Bone marrow (tissue), 2 donors: ENCODE data around the gene ATP5PD.
"Not testable (repeated sequence)": the region's sequence is repeated elsewhere in the genome, so short reads cannot be mapped to it uniquely, and the experiment has no call there.

Experiments used
- DNase-seq, 2 donors: peaks; one replicate each; lab custom pipeline; 2025; lab: John Stamatoyannopoulos, UW

Gene ATP5PD

DNA sequence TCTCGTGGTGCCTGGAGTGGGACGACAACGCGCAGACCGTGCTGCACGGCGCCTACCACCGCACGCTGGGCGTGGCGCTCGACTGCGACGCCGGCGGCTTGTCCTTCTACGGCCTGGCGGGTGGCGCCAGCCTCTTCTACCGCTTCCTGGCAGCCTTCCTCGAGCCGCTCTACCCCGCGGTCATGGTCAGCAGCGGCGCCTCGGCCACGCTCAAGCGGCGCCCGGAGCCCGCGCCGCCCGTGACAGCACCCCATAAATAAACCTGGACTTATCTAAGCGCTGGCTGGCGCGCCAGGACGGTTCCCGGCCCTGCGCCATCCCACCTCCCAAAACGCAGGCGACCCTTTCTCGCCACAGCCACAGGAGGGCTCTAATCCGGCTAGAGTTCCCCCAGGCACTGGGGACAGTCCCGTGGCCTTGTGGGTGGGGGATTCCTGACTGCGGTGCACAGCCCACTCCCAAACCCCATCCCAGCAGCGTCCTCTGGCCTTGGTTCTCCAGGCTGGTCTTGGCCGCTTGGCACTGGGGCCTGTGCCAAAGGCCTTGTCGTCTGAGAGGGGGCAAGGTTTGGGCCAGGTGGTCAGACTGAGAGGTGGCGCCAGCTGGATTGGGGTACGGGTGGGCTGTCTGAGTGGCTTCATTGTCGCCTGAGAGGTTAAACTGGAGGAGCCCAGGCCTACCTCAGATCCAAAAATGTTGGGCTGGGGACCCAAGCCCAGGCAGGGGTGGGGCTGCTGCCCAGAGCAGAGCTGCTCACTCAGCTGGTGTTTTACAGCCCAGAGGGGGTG lies 30.9 kb upstream of the ATP5PD start:
- peak; percentile 31 to 59 for DNase-seq

DNA sequence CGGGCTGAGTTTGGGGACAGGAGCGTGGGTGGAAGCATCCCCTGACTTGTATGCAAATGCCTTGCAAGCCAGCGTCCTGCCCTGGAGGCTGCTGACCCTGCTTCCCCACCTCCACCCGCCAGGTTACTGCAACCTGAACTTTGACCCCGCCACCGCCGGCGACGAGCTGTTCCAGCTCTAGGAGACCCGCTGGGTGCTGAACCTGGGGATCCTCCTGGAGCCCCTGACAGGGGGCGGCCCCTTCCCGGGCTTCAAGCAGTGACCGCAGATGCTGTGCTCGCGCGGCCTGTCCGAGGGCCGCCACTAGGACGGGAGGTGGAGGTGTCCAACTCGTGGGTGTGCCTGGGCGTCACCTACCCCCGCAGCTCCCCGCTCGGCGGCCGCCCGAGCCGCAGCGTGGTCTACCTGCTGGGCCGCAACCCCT lies 30.3 kb upstream of the ATP5PD start:
- DNase-seq, result no peak

DNA sequence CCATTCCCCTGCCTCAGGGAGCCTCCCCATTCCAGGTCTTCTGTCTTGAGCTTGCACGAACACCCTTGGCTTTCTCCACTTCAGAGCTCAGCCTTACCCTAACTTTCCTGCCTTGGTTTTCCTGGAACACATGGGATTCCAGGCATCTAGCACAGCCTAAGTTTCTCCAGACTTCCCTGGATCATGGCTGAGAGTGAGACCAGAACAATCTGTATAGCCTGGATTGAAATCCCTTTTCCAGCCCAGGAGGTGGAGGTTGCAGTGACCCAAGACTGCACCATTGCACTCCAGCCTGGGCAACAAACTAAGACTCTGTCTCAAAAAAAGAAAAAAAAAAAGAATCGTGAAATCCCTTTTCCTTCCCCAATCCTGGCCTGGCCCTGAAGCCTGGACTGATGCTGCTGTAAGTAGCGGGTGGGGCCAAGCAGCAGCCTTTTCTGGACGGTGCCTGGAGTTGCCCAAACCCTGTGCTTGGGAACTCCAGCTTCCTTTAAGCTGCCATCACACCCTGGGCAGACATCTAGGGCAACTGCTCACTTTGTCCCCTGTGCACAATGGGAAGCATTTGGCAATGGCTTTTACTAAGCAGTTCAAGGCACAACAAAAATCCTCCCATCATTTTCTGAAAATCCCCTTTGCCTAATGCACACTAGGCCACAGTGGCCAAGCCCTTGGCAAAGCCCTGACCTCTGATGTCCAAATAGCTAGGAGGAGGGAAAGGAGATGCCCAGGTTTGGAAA lies 29.0 kb upstream of the ATP5PD start:
- no peak for DNase-seq

DNA sequence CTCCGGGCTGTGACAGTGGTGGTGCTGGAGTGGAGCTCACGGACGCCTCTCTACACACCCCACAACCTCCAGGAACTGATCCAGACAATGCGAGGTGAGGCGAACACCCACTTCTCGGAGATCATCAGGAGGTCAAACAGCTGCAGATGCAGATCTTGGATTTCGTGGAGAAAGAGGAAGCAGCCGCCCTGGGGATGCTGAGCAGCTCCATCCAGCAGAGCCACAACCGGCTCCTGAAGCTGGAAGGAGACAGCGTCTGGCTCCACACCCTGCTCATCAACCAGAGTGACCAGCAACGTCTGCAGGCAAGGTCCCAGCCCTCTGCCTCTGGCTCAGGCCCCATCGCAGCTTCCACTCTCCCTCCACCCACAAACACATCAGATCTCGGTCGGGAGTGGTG lies 27.8 kb upstream of the ATP5PD start:
- DNase-seq, result no peak

DNA sequence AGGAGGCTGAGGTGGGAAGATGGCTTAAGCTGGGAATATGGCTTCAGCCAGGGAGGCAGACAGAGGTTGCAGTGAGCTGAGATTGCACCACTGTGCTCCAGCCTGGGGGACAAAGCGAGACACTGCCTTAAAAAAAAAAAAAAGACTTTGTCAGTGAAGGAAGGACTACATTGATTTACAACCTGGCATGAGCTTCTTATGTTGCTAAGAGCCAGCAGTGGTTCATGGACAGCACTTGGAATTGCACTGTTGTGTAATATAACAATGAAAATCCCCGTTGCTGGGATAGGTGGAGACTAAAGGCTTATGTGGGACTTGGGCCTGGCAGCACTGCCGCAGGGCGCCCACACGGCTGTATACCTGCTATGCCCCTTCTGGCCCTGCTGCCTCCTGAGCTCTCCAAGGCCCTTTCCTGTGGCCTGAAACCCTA lies 26.9 kb upstream of the ATP5PD start:
- DNase-seq, result no peak

DNA sequence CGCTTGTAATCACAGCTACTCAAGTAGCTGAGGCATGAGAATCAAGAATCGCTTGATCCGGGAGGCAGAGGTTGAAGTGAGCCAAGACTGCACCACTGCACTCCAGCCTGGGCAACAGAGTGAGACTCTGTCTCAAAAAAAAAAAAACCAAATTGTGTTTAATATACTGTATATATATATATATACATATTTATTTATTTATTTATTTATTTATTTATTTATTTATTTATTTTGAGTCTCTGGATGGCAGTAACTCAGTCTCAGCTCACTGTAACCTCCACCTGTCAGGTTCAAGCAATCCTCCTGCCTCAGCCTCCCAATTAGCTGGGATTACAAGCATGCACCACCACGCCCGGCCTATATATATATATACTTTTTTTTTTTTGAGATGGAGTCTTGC lies 26.1 kb upstream of the ATP5PD start:
- not testable (repeated sequence) for DNase-seq

DNA sequence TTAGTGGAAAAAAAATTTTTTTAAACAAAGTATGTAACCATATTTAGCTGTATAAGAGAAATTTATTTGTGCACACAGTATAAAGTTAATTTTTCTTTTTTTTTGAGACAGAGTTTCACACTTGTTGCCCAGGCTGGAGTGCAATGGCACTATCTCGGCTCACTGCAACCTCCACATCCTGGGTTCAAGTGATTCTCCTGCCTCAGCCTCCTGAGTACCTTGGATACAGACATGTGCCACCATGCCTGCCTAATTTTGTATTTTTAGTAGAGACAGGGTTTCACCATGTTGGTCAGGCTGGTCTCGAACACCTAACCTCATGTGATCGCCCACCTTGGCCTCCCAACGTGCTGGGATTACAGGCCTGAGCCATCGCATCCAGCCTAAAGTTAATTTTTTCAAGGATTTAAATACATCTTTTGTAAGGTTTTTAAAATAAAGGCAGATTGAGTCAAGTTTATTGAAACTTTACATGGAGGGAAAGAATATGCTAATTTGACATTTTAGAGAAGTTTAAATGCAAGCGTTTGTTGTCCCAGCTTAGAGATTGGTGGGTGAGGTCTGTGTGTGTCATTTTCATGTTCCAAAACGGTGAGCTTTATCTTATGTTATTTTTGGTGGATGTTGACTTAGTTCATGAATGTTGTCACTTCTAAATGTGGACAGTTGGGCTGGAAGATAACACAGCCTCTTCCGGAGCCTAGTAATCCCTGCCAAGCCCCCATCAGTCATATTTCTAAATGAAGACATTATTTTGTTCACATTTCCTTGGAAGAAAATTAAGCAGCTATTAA lies 24.9 kb upstream of the ATP5PD start:
- DNase-seq, result not testable (repeated sequence)

DNA sequence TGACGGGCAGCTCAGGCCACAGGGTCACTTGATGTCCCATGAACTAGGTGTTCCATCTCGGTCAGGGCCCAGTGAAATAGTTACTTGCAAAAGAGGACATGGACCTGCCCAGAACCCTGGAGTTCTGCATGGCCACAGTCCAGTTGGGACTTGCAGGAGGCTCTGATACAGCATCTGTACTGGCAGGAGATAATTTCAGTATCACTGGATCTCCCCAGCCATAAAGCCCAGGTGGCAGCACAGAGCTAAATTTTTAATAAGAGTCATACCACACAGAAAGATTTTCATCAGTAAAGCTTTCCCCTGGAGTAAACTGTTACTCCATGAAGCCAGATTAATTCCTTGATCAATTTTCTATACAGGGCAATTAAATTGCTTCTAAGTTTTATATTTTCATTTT lies 23.0 kb upstream of the ATP5PD start:
- DNase-seq, result no peak

DNA sequence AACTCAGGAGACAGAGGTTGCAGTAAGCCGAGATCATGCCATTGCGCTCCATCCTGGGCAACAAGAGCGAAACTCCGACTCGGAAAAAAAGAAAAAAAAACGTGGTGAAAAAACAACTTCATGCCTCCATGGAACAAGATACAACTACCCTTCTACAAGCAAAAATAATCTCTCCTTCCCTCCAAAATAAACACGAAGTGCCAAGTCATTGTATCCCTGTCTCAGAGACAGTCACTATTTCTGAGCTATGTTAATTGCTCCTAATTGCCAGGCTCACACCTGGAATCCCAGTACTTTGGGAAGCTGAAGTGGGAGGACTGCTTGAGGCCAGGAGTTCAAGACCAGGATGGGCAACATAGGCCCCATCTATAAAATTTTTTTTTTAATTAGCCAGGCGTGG lies 22.0 kb upstream of the ATP5PD start:
- no peak for DNase-seq

DNA sequence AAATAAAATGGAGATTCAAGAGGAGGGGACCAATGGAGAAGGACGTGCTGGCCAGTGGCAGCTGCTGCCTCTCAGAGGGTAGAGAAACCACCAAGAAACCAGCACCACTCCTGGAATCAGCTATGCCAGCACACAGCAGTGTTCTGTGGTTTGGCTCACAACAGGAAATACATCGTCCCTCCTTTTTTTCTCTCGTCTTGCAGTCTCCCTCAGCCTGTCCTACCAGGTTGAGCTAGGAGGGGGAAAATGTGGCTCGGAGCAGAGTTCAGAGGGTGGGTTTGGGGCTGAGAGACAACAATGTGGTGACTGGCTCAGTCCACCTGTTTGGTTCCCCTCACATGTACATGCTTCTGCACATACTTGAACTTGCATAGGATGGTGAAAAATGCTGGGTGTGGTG lies 21.1 kb upstream of the ATP5PD start:
- DNase-seq, result peak in 1 of 2 donors; percentile 49

DNA sequence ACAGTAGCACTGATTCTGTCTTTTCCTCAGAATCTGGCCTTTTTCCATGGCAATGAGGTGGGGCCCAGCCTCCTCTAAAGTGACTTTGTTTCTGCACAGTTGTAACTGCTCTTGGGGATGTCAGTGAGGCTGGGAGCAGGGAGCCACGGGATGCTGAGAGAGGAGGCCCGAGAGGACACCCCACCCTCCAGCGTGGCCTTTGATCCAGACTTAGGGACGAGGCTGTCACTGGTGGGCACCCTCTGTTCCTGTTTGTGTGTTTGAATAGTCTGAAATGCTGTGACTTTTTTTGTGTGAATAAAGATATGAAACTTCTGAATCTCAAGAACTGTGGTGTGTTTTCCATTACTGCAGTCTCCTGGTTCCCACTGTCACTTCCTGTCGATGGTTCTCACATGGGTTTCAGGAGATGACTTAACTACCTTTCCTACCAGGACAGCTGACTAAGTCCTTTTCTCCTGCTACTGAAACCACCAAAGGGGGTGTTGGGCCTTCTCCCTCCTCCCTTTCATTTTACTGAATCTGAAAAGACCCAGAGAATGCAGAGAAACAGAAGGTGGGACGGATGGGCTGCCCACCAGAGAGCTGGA lies 18.9 kb upstream of the ATP5PD start:
- no peak for DNase-seq

DNA sequence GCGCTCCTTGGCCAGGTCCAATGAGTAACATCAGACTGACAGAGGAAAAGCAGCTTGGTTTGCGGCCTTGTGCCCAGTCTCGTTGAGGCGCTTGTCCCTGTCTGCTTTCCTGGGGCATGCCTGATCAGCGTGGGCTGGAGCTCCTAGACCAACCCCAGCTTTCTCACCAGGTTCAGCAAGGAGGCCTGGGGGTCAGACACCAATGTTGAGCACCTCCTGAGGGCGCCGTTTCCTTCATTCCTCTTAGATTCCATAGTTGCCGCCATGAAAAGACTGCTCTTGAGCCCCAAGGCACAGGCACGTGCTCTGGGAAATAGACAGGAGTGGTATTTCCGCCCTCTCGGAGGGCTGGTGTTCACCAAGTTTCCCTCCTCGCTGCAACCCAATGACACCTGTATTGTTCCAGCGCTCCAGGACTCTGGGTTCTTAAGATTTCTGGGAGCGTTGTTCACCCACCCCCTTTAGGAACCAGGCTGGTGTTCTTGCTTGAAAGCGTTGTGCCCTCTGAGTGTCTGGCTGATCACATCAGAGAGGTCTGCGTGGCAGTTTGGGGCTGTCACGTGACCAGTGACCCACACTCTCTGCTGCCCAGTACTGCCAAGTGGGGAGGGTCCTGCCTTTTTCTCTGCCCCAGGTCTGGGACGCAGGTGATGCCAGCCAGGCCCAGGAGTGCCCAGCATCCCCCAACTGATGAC lies 18.2 kb upstream of the ATP5PD start:
- DNase-seq, result no peak

DNA sequence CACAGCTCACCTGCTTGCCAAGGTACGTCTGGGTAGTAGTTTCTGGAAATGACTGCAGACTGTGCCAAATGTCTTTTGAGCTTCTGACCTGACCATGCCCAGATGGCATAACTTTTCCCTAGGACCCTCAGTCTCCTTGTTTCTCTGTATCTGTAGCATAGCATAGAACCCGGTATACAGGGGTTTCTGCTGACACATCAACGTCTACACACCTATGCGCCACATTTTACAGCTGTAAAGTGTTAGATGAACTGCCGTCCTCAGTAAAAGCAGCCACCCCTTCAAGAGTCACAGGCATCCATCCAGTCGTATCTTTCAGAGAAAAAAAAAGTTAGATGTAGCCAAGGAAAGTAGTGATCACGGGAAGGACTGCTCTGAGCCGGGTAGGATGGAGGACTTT lies 17.7 kb upstream of the ATP5PD start:
- no peak for DNase-seq

DNA sequence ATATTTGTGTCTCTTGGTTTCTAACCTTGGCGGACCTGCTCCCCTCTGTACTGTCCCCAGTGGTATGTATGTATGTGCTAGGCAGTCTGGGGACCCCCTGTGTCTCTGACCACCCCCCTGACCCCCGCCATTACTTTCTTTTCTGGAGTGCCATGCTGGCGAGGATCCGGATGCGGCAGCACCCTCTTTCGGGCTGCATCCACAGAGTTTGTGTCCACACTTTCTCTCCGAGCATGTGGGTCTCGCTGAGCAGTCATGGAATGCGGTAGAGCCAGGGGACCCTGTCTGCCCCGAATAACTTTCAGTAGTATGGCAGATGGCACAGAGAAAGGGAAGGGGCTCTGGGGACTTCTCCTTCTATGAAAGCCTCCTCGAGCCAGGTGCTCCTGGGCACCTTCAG lies 17.3 kb upstream of the ATP5PD start:
- DNase-seq, result no peak

DNA sequence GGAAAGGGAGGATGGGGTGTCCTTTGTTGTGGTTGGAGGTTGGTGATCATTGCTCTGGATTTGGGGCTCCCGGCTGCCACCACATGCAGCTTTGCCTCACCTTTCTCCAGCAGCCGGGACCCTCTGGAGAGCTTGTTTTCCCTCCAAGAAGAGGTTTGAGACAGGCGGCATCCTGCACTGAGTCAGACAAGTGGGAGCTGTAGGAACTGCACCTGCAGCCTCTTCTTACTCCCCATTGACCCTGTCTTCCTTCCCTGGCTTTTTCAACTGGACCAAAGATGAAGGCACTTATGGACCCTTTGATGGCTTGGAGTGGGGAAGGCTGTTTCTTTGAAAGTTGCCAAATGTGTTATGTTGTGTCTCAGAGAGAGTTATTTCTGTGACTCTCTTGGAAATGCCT lies 16.9 kb upstream of the ATP5PD start:
- no peak for DNase-seq

DNA sequence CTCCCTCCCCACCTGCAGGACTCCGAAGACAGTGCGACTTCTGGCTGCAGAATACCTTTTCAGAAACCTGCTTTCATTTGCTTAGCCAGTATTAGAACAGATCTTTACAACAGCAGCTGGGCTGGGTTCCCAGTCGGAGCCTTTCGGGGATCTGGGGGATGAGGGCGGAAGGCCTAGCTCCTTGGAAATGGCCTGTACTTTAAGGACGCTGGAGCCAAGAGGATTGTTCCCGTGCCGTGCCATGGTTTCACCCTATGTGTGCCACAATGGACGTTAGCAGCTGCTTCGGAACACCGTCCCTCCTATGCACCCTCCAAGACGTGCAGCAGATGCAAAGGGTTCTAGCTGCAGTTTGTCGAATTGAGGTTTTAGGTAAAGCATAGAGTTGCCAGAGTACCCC lies 16.4 kb upstream of the ATP5PD start:
- DNase-seq, result no peak

DNA sequence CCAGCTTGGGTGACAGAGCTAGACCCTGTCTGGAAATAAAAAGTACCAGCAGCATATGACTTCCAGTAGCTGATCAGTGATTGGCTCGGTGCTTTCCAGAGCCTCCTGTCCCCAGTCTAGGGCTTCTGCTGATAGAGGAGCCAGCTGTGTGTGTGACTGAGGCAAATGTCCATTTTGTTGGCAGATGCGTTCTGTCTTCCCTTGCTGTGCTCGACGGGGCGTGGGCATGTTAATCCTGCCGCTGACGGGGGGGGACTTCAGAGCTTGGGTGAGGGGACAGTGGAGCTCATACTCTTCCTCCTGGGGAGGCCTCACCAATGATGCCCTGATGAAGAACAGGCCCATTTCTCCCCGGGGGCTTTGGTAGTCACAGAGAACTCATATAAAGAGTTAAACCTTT lies 14.8 kb upstream of the ATP5PD start:
- no peak for DNase-seq

DNA sequence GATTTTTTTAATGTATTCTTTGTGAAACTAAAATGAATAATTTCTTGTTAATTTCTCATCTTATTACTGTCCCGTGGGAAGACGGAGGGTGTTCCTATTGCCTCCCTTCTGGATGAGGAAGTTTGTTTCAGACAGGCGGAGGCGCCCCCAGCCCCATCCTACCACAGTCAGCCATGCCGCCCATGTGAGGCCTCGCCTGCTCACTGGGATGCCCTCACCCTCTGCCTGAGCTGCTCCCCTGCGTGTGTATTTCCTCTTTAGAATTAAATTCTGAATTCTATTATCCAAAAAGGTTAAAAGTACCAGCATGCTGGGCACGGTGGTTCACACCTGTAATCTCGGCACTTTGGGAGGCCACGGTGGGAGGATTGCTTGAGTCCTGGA lies 14.3 kb upstream of the ATP5PD start:
- DNase-seq, result no peak

DNA sequence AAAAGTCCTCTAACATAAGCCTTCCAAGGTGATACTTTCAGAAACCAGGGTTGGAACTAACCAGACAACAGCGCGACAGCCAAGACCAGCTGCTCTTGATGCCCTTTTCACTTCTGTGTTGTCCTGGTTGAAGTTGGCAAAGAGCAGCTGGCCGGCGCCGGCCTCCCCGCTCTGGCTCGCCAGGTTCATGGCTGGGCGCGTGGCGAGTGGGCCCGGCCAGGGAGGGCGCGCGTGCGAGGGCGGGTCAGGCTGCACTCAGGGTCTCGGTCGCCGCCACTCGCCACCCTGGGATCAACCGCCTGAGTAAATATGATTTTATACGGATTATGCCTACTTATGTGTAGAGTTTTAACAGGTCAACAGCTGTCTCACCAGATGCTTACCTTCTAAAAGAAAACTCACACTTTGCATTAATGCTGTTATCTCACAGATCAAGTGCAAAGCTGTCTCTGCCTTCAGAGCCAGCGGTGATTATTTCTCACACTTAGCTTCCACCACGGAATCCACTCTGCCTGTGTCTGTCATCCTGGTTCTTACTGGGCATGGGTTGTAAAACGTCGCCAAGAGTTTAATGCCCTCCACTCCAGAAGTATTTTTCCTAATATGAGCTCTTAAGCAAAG lies 13.8 kb upstream of the ATP5PD start:
- no peak for DNase-seq

DNA sequence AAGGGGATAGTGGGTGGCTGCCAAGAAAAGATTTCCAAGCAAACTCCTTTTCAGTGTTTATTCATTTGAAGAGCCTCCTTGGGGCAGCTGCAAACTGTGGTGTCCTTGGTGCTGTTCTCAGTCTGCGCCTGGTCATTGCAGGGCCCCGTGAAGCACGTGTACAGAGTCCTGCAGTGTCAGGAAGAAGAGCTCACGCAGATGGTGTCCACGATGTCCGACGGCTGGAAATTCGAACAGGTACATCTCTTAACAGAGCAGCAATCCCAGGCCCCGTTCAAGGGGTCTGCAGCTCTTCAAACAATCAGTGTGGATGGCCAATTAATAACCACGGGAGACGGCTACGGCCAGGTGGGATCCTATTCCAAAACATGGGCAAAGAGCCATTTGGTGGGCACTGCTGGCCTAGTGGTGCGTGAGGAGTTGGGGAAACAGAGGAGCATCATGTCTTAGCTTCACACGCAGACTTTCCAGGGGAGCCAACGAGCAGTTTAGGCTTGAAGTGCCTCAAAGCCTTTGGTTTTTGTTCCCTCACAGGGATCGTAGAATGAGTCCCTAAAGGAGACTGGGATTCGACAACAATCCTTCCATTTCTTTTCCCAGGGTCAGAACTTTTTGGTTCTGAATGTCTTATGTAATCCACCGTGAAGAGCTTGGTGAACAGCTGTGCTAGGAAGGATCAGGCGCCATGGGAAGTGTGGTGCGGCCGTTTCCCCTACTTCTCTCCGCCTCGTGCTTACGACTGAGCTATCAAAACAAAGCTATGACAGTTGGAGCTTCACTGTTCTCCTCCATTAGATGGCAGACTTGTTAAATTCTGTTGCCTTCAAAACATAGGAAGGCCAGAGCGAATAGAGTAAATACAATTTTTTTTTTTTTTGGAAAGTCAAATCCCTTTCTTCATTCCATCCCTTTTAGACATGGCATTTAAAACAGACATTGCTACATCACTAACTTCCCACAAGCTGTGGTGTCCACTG lies 12.9 kb upstream of the ATP5PD start:
- peak in 1 of 2 donors; percentile 68 for DNase-seq
